ENCODE data around the gene DLK2.

- no peak for TF ChIP-seq EZH2 (IDR thresholded peaks at IDR 0.05; ENCODE audit: insufficient read depth, poor library complexity, severe bottlenecking)
- TF ChIP-seq EZH2phosphoT487 (IDR thresholded peaks at IDR 0.05; ENCODE audit: insufficient read depth, low read depth) = no peak
Measured at GRCh38 chr6:43467752-43468151, 12.4 kb upstream of the DLK2 start.
